ENCODE data around the gene RTN4RL1.

RTN4RL1 gene, protein sequence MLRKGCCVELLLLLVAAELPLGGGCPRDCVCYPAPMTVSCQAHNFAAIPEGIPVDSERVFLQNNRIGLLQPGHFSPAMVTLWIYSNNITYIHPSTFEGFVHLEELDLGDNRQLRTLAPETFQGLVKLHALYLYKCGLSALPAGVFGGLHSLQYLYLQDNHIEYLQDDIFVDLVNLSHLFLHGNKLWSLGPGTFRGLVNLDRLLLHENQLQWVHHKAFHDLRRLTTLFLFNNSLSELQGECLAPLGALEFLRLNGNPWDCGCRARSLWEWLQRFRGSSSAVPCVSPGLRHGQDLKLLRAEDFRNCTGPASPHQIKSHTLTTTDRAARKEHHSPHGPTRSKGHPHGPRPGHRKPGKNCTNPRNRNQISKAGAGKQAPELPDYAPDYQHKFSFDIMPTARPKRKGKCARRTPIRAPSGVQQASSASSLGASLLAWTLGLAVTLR

DNA sequence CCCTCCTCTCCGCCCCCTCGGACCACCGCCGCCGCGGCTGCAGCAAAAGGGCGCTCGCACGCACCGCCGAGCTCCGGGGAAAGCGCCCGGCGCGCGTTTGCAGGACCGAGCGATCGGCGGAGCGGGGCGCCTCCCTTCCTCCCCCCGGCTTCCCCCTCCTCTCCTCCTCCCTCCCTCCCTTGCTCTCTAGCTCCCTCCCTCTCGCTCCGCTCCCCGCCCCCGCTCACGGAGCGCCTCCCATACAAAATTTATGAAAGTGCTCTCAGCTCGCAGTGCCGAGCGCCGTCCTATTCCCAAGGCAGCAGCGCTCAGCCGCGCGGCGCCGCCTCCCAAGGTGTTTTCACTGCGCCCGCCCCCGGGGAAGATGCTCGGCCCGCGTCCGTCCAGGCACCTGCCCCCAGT is at the start of gene RTN4RL1:
Gene RTN4RL1, minus strand, starts transcription at position 115 of the 402 bp plus-strand sequence. CDS start 469 bp downstream, outside the sequence.
- DNase-seq (ENCODE audit: low spot score) = peak; percentile 91

DNA sequence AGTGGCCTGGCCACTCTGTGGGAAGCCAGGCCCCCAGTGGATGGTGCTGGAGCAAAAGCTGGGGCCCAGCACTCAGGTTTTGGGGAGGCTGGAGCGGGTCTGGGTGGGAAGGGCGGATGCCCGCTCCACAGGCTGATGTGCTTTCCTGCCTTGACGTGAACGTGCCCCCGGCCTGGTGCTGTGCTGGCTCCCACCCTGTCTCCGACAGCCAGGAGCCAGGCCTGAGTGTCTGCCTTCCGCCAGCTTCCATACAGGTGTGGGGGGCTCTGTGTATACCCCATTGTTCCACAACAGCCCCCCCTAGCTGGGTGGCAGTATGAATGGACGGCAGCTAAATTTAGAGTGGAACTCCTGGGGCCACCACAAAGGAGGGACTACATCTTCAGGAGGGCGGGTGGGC is 49.8 kb upstream of the RTN4RL1 start:
- DNase-seq (ENCODE audit: low spot score) = no peak

- no peak for DNase-seq (ENCODE audit: low spot score)
These were observed 46.5 kb upstream of the RTN4RL1 start for GRCh38 chr17:2071455-2072281.

- no peak for DNase-seq (ENCODE audit: low spot score)
These were observed 45.9 kb upstream of the RTN4RL1 start for GRCh38 chr17:2071024-2071385.

DNA sequence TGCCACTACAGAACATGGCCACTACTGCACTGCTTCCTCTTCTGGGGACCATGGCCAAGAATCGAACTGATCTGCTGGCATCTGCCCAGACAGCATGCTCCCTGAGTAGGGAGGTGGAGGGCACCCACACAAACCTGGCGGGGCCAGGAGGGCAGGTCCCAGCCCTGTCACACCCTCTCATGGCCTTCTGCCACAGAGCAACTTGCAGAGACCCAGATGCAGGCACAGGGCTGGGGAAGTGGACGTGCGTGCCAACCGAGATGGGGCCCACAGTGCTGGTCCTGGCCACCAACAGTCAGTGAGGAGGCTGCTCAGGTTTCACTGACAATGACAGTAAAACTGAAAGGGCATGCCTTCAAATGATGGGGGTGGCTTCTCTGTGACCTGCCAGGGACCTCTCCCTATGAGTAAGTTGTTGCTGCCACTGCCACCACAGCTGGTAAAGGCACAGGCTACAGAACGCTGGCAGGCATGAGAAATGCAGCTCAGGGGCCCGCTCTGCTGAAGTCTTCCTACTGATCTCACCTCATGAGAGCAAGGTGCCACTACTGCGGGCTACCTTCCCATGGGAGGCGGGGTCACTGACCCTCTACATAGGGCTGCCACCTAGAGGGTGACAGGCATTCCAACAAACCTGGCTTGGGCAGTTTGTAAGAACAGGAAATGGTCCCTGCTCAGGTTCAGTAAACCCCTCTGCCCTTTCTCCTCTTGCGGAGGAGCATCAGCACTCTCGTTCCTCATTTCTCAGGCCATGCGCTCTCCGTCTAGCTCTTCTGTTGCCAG is 45.3 kb upstream of the RTN4RL1 start:
- DNase-seq (ENCODE audit: low spot score) = no peak

- DNase-seq (ENCODE audit: low spot score) = peak; percentile 81
These were observed 43.5 kb upstream of the RTN4RL1 start for GRCh38 chr17:2068519-2069051.

- no peak for DNase-seq (ENCODE audit: low spot score)
These were observed 42.9 kb upstream of the RTN4RL1 start for GRCh38 chr17:2068031-2068518.

DNA sequence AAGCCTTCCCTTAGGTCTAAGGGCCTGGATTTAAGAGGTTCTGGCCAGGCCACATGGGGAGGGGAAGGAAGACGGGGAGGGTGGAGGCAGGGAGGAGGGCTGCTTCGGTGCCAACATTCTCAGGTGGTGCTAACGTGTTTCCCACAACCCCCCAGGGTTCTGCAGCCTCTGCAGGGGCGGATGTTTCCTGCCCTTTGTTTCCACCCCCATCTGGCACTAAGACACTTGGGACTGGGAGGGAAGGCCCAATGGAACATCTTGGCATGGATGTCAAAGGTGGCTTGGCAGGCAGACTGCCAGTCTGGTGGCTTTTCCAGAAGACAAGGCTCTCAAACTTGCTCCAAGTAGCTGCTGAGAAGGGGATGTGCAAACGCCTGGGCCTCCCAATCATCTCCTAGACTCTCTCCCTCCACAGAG is 42.5 kb upstream of the RTN4RL1 start:
- DNase-seq (ENCODE audit: low spot score) = no peak

DNA sequence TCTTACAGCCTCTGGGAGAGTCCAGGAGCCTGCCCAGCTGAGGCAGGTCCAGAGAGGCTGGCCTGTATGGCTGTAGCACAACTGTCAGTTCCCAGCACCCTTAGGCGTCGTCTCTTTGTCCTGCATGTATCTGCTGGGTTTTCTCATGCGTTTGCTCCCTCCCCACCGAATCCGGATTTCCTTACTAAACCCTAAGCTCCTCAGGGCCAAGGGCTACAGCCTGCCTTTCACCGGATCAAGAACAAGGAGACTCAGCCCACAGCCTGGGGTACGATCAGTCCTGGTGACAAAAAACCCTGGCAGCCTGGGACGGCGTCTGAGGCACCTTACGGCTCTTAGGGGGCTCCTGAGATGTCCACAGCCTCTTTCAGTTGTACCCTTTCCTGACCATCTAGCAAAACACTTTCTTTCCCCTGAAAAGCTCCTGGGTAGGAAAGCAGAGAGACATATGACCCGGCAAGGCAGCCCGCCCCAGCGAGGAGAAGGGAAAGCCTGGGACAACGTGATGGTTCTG is 42.0 kb upstream of the RTN4RL1 start:
- DNase-seq (ENCODE audit: low spot score) = no peak

GRCh38 chr17:2065949-2066400 is 40.8 kb upstream of the RTN4RL1 start:
- no peak for DNase-seq (ENCODE audit: low spot score)

DNA sequence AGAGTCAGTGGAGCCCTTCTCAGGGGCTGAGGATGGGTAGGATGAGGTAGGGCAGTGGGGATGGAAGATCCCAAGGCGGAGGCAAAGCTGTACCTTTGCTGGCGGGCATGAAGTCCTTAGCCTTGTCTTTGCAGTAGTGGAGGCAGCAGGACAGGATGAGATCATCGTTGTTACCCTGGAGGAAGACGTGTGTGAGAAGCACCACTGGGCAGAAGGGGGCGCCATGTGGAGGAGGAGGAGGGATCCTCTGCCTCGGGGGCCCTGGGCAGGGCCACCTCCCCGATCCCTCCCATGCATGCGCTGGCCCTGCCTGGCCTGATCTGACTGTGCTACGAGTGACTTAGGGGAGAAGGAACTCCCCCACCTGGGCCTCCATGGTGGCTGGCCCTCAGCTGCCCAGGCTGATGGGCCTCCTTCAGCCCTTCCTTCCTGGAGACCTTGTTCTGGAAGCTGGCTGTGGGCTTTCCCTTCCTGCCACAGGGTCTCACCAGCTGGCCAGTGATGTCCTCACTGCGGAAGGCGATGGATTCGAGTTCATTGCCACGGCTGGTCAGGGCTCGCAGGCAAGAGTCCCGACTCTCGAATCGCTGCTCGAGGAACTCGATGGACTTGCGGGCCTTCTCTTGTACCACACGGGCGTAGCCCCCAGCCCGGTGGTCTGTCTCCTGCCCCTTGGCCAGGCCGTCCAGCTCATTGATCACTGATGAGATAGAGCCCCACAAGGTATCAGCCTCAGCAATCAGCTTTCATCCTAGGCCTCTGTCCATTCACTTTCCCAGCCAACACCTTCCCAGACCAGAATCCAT is 40.0 kb upstream of the RTN4RL1 start:
- DNase-seq (ENCODE audit: low spot score) = no peak

- DNase-seq (ENCODE audit: low spot score) = no peak
These were observed 39.4 kb upstream of the RTN4RL1 start for GRCh38 chr17:2064520-2064971.

GRCh38 chr17:2064147-2064489 is 39.0 kb upstream of the RTN4RL1 start:
- DNase-seq (ENCODE audit: low spot score) = no peak

DNA sequence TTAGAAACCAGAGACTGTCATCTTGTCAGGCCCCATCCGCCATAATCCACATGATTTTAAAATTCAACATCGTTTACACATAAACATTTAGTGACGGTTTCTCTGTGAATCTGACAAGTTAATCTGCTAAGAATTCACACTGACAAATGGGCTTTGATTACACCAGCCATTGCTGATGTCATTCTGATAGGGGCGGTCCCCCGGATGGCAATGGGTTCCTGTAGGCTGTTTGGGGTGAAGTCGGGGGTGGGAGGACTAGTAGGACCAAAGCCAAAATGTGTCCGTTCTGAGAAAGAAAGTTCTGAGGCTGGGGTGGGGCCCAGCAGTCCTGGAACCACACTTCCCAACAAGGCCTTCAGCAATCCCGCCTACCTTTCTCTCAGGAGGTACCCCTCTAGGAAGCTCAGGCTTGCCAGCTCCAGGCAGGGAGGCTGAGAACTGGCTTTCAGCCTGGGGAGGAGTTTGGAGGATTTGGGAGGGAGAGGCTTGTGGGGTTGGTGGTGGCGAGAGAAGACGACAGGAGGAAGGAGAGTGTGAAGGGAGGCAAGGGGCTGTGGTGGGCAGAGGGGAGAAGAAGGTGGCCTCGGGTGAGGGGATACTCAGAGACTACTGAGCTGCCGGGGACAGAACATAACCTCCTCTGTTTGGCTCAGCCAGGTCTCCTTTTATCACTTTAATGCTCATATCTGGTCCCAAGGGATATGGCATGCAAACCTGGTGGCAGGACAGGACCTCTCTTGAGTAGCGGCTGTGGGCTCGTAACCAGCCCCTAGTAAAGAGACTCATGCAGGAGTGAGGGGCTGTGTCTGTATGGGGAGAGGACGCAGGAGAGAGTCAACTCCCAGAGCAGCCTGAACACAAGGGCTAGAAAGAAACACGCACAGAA is 38.4 kb upstream of the RTN4RL1 start:
- DNase-seq (ENCODE audit: low spot score) = no peak

DNA sequence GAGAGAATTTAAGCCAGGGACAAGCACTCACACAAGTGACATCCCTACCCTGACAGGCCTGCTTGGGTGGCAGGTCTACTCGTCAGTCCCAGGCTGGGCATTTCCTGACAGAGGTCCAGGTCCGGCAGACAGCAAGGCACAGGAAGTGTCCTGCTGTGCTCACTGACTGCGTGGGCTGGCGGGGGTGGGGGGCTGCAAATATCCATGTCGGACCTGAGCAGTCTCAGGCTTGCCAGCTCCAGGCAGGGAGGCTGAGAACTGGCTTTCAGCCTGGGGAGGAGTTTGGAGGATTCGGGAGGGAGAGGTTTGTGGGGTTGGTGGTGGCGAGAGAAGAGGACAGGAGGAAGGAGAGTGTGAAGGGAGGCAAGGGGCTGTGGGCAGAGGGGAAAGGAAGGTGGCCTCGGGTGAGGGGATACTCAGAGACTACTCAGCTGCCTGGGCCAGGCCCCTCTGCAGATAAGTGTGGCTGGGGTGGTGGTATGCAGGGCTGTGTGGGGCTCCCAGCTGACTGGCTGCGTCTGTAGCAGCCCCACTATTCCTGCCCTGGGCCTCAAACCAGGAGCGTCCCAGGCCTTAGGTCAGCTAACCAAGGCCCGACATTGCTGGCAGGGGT is 37.5 kb upstream of the RTN4RL1 start:
- DNase-seq (ENCODE audit: low spot score) = no peak

- DNase-seq (ENCODE audit: low spot score) = no peak
These were observed 36.4 kb upstream of the RTN4RL1 start for GRCh38 chr17:2061441-2061958.

DNA sequence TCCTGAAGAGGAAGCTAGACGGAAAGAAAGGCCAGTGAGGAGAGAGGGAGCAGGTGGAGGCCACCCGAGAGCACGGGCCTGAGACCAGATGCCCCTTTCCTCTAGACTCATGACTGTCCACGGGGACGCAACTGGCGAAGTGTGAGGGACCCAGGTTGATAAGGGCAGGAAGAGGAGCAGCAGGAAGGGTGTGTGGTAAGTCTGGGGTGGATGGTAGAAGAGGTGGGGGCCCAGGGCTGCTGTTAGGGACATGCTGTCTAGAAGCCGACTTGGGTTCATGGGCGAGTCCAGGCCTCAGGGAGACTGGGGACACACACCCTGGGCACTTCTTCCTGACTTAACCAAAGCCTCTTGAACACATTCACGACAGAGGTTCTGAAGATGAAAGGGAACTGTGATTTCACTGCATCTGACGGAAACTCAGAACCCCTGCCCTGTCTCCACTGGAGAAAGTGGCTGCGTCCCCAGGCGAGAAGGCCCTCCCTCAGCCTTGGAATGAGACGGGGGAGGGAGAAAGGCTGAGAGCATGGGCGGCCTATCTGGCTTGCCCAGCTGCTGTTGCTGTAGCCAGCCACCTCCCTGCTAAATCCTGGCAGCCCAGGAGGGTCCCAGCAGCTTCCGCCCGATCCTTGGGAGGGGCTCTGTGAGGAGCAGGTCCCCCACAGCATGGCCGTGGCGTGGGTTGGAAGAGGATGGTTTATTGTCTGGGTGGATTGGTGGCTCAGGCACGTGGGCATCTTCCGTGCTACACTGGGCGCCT is 35.7 kb upstream of the RTN4RL1 start:
- no peak for DNase-seq (ENCODE audit: low spot score)

GRCh38 chr17:2060385-2060658 is 35.2 kb upstream of the RTN4RL1 start:
- no peak for DNase-seq (ENCODE audit: low spot score)

All from cerebellar cortex (tissue), 1 donor.